ENCODE measurements around the gene SH3TC2.

Gene SH3TC2

GRCh38 chr5:149018909-149019443 lies 43.9 kb downstream of the SH3TC2 start:
- Histone ChIP-seq H3K4me1 (ENCODE audit: control insufficient read depth, insufficient read depth, low read length) (no peaks in the 10 kb centered on the region), H3K27ac (ENCODE audit: insufficient read depth, low read depth, low read length, poor library complexity, severe bottlenecking) (no peak overlapping the region), H3K4me3 (ENCODE audit: insufficient read depth, low read depth, low read length) (no peak overlapping the region), H3K36me3 (ENCODE audit: control insufficient read depth, insufficient read depth, low read length) (no peaks in the 10 kb centered on the region), H3K9me3 (ENCODE audit: control insufficient read depth, low read length) (no peaks in the 10 kb centered on the region), H3K27me3 (ENCODE audit: control insufficient read depth, insufficient read depth, low read length, poor library complexity, severe bottlenecking) (no peaks in the 10 kb centered on the region)
- 80% methylated on average over 1 of the region's 2 CpGs; no CpG with 5 or more reads in 1 of the 2 experiments for WGBS, 2 experiments

- Histone ChIP-seq H3K4me3 (ENCODE audit: insufficient read depth, low read depth, low read length) (no peak overlapping the region), H3K36me3 (ENCODE audit: control insufficient read depth, insufficient read depth, low read length) (no peaks in the 10 kb centered on the region), H3K4me1 (ENCODE audit: control insufficient read depth, insufficient read depth, low read length) (no peaks in the 10 kb centered on the region), H3K27me3 (ENCODE audit: control insufficient read depth, insufficient read depth, low read length, poor library complexity, severe bottlenecking) (no peaks in the 10 kb centered on the region), H3K27ac (ENCODE audit: insufficient read depth, low read depth, low read length, poor library complexity, severe bottlenecking) (no peak overlapping the region), H3K9me3 (ENCODE audit: control insufficient read depth, low read length) (no peaks in the 10 kb centered on the region)
- 50 to 91% methylated on average over 1 of the region's 1 CpG for WGBS, 2 experiments
These were observed 45.2 kb downstream of the SH3TC2 start for GRCh38 chr5:149017636-149018035.

GRCh38 chr5:149015561-149015960 lies 47.3 kb downstream of the SH3TC2 start:
- 79 to 100% methylated on average over 1 of the region's 1 CpG for WGBS, 2 experiments
- H3K9me3 ChIP-seq (ENCODE audit: control insufficient read depth, low read length) = no peaks in the 10 kb centered on the region

GRCh38 chr5:149015126-149015525 lies 47.7 kb downstream of the SH3TC2 start:
- 93 to 94% methylated on average over 1 of the region's 1 CpG for WGBS, 2 experiments
- H3K4me3 ChIP-seq (ENCODE audit: insufficient read depth, low read depth, low read length) = no peak overlapping the region
- no peaks in the 10 kb centered on the region for H3K27me3 ChIP-seq (ENCODE audit: control insufficient read depth, insufficient read depth, low read length, poor library complexity, severe bottlenecking)
- H3K4me1 ChIP-seq (ENCODE audit: control insufficient read depth, insufficient read depth, low read length) = no peaks in the 10 kb centered on the region
- H3K36me3 ChIP-seq (ENCODE audit: control insufficient read depth, insufficient read depth, low read length) = no peaks in the 10 kb centered on the region
- H3K9me3 ChIP-seq (ENCODE audit: control insufficient read depth, low read length) = no peaks in the 10 kb centered on the region
- H3K27ac ChIP-seq (ENCODE audit: insufficient read depth, low read depth, low read length, poor library complexity, severe bottlenecking) = no peak overlapping the region

More at GRCh38 chr5:149015561-149015960, 47.3 kb downstream of the SH3TC2 start:
- Histone ChIP-seq H3K36me3 (ENCODE audit: control insufficient read depth, insufficient read depth, low read length) (no peaks in the 10 kb centered on the region), H3K4me1 (ENCODE audit: control insufficient read depth, insufficient read depth, low read length) (no peaks in the 10 kb centered on the region), H3K27me3 (ENCODE audit: control insufficient read depth, insufficient read depth, low read length, poor library complexity, severe bottlenecking) (no peaks in the 10 kb centered on the region), H3K27ac (ENCODE audit: insufficient read depth, low read depth, low read length, poor library complexity, severe bottlenecking) (no peak overlapping the region), H3K4me3 (ENCODE audit: insufficient read depth, low read depth, low read length) (no peak overlapping the region)

GRCh38 chr5:149014571-149015031 lies 48.3 kb downstream of the SH3TC2 start:
- no peaks in the 10 kb centered on the region for H3K4me1 ChIP-seq (ENCODE audit: control insufficient read depth, insufficient read depth, low read length)
- no peak overlapping the region for H3K27ac ChIP-seq (ENCODE audit: insufficient read depth, low read depth, low read length, poor library complexity, severe bottlenecking)
- H3K36me3 ChIP-seq (ENCODE audit: control insufficient read depth, insufficient read depth, low read length) = no peaks in the 10 kb centered on the region
- H3K9me3 ChIP-seq (ENCODE audit: control insufficient read depth, low read length) = no peaks in the 10 kb centered on the region
- no peaks in the 10 kb centered on the region for H3K27me3 ChIP-seq (ENCODE audit: control insufficient read depth, insufficient read depth, low read length, poor library complexity, severe bottlenecking)
- no peak overlapping the region for H3K4me3 ChIP-seq (ENCODE audit: insufficient read depth, low read depth, low read length)
- WGBS, 2 experiments = 95 to 97% methylated on average over 2 of the region's 2 CpGs

GRCh38 chr5:149013796-149014195 lies 49.1 kb downstream of the SH3TC2 start:
- no peaks in the 10 kb centered on the region for H3K4me1 ChIP-seq (ENCODE audit: control insufficient read depth, insufficient read depth, low read length)
- no peaks in the 10 kb centered on the region for H3K36me3 ChIP-seq (ENCODE audit: control insufficient read depth, insufficient read depth, low read length)
- no peak overlapping the region for H3K27ac ChIP-seq (ENCODE audit: insufficient read depth, low read depth, low read length, poor library complexity, severe bottlenecking)
- no peaks in the 10 kb centered on the region for H3K27me3 ChIP-seq (ENCODE audit: control insufficient read depth, insufficient read depth, low read length, poor library complexity, severe bottlenecking)
- no peak overlapping the region for H3K4me3 ChIP-seq (ENCODE audit: insufficient read depth, low read depth, low read length)
- 84 to 92% methylated on average over 2 of the region's 2 CpGs for WGBS, 2 experiments
- H3K9me3 ChIP-seq (ENCODE audit: control insufficient read depth, low read length) = no peaks in the 10 kb centered on the region

GRCh38 chr5:149012350-149012749 lies 50.5 kb downstream of the SH3TC2 start:
- H3K27me3 ChIP-seq (ENCODE audit: control insufficient read depth, insufficient read depth, low read length, poor library complexity, severe bottlenecking) = no peaks in the 10 kb centered on the region
- no peak overlapping the region for H3K27ac ChIP-seq (ENCODE audit: insufficient read depth, low read depth, low read length, poor library complexity, severe bottlenecking)
- H3K4me1 ChIP-seq (ENCODE audit: control insufficient read depth, insufficient read depth, low read length) = no peaks in the 10 kb centered on the region
- H3K4me3 ChIP-seq (ENCODE audit: insufficient read depth, low read depth, low read length) = no peak overlapping the region
- 92 to 94% methylated on average over 5 of the region's 5 CpGs for WGBS, 2 experiments
- H3K36me3 ChIP-seq (ENCODE audit: control insufficient read depth, insufficient read depth, low read length) = no peaks in the 10 kb centered on the region
- H3K9me3 ChIP-seq (ENCODE audit: control insufficient read depth, low read length) = no peaks in the 10 kb centered on the region

- H3K27me3 ChIP-seq (ENCODE audit: control insufficient read depth, insufficient read depth, low read length, poor library complexity, severe bottlenecking) = no peaks in the 10 kb centered on the region
- no CpG with 5 or more reads among the region's 2 CpGs for WGBS, 2 experiments
These were observed 51.1 kb downstream of the SH3TC2 start for GRCh38 chr5:149011728-149012127.

GRCh38 chr5:149011084-149011483 lies 51.8 kb downstream of the SH3TC2 start:
- no peaks in the 10 kb centered on the region for H3K27me3 ChIP-seq (ENCODE audit: control insufficient read depth, insufficient read depth, low read length, poor library complexity, severe bottlenecking)
- H3K36me3 ChIP-seq (ENCODE audit: control insufficient read depth, insufficient read depth, low read length) = no peaks in the 10 kb centered on the region
- WGBS, 2 experiments = 91 to 93% methylated on average over 3 of the region's 3 CpGs
- H3K4me1 ChIP-seq (ENCODE audit: control insufficient read depth, insufficient read depth, low read length) = no peaks in the 10 kb centered on the region
- no peaks in the 10 kb centered on the region for H3K9me3 ChIP-seq (ENCODE audit: control insufficient read depth, low read length)
- no peak overlapping the region for H3K27ac ChIP-seq (ENCODE audit: insufficient read depth, low read depth, low read length, poor library complexity, severe bottlenecking)
- no peak overlapping the region for H3K4me3 ChIP-seq (ENCODE audit: insufficient read depth, low read depth, low read length)

More at GRCh38 chr5:149011728-149012127, 51.1 kb downstream of the SH3TC2 start:
- H3K4me1 ChIP-seq (ENCODE audit: control insufficient read depth, insufficient read depth, low read length) = no peaks in the 10 kb centered on the region
- no peaks in the 10 kb centered on the region for H3K36me3 ChIP-seq (ENCODE audit: control insufficient read depth, insufficient read depth, low read length)
- H3K4me3 ChIP-seq (ENCODE audit: insufficient read depth, low read depth, low read length) = no peak overlapping the region
- no peaks in the 10 kb centered on the region for H3K9me3 ChIP-seq (ENCODE audit: control insufficient read depth, low read length)
- no peak overlapping the region for H3K27ac ChIP-seq (ENCODE audit: insufficient read depth, low read depth, low read length, poor library complexity, severe bottlenecking)

- no peaks in the 10 kb centered on the region for H3K9me3 ChIP-seq (ENCODE audit: control insufficient read depth, low read length)
- no peaks in the 10 kb centered on the region for H3K27me3 ChIP-seq (ENCODE audit: control insufficient read depth, insufficient read depth, low read length, poor library complexity, severe bottlenecking)
- H3K27ac ChIP-seq (ENCODE audit: insufficient read depth, low read depth, low read length, poor library complexity, severe bottlenecking) = no peak overlapping the region
- no peak overlapping the region for H3K4me3 ChIP-seq (ENCODE audit: insufficient read depth, low read depth, low read length)
- peaks cover 7% of the 10 kb centered on the region for H3K4me1 ChIP-seq (ENCODE audit: control insufficient read depth, insufficient read depth, low read length)
- no peaks in the 10 kb centered on the region for H3K36me3 ChIP-seq (ENCODE audit: control insufficient read depth, insufficient read depth, low read length)
These were observed 55.7 kb downstream of the SH3TC2 start for GRCh38 chr5:149007174-149007573.

GRCh38 chr5:149006426-149006825 lies 56.4 kb downstream of the SH3TC2 start:
- Histone ChIP-seq H3K4me1 (ENCODE audit: control insufficient read depth, insufficient read depth, low read length) (peaks cover 7% of the 10 kb centered on the region), H3K27ac (ENCODE audit: insufficient read depth, low read depth, low read length, poor library complexity, severe bottlenecking) (no peak overlapping the region), H3K4me3 (ENCODE audit: insufficient read depth, low read depth, low read length) (no peak overlapping the region), H3K36me3 (ENCODE audit: control insufficient read depth, insufficient read depth, low read length) (no peaks in the 10 kb centered on the region), H3K27me3 (ENCODE audit: control insufficient read depth, insufficient read depth, low read length, poor library complexity, severe bottlenecking) (no peaks in the 10 kb centered on the region), H3K9me3 (ENCODE audit: control insufficient read depth, low read length) (no peaks in the 10 kb centered on the region)
- 79 to 100% methylated on average over 1 of the region's 1 CpG for WGBS, 2 experiments
